SK-N-MC (cell line): Measurements from ENCODE around the gene VAV1.
"Not testable (repeated sequence)": the region's sequence is repeated elsewhere in the genome, so short reads cannot be mapped to it uniquely, and the experiment has no call there.

Source experiments
- DNase-seq: peaks from one replicate; pipeline ENCODE4 v3.0.0-alpha.2; 2011; ENCODE audit warnings: low read depth, low spot score
- H3K27ac ChIP-seq: fragments of 200-600 bp; sonication (generic); 2 replicates; pipeline ENCODE4 v1.5.1; 2016; ENCODE audit warnings: mixed run types
- H3K36me3 ChIP-seq: fragments of 200-600 bp; sonication (generic); 2 replicates; pipeline ENCODE4 v1.6.1; 2017; ENCODE audit warnings: antibody characterized with exemption, low read length, mixed read lengths; ENCODE audit not compliant: insufficient read depth
- H3K4me3 ChIP-seq: fragments of 200-600 bp; sonication (generic); 2 replicates; pipeline ENCODE4 v1.5.1; 2016
- H3K9ac ChIP-seq: fragments of 200-600 bp; sonication (generic); 2 replicates; pipeline ENCODE4 v1.8.0; 2017; ENCODE audit warnings: mixed run types, mixed read lengths; ENCODE audit not compliant: insufficient read length
- H3K9me3 ChIP-seq: fragments of 200-600 bp; sonication (generic); 2 replicates; pipeline ENCODE4 v1.6.1; 2017; ENCODE audit warnings: low read depth, mild to moderate bottlenecking, antibody characterized with exemption, low read length, moderate library complexity, mixed read lengths
- EZH2 ChIP-seq: fragments of 200-600 bp; sonication (generic); IDR thresholded peaks from one replicate; pipeline ENCODE4 v1.6.1; 2017; ENCODE audit warnings: antibody characterized with exemption
- FOXP2 ChIP-seq: optimal IDR thresholded peaks from 2 replicates; pipeline ENCODE3; 2011; ENCODE audit warnings: mild to moderate bottlenecking, moderate library complexity; ENCODE audit not compliant: insufficient read depth; ENCODE audit errors: extremely low read length, control extremely low read depth
- POLR2AphosphoS5 ChIP-seq: IDR thresholded peaks from 2 replicates; pipeline ENCODE4 v1.6.1; 2012; ENCODE audit warnings: mild to moderate bottlenecking, low read depth, low read length, borderline replicate concordance

The VAV1 gene

DNA sequence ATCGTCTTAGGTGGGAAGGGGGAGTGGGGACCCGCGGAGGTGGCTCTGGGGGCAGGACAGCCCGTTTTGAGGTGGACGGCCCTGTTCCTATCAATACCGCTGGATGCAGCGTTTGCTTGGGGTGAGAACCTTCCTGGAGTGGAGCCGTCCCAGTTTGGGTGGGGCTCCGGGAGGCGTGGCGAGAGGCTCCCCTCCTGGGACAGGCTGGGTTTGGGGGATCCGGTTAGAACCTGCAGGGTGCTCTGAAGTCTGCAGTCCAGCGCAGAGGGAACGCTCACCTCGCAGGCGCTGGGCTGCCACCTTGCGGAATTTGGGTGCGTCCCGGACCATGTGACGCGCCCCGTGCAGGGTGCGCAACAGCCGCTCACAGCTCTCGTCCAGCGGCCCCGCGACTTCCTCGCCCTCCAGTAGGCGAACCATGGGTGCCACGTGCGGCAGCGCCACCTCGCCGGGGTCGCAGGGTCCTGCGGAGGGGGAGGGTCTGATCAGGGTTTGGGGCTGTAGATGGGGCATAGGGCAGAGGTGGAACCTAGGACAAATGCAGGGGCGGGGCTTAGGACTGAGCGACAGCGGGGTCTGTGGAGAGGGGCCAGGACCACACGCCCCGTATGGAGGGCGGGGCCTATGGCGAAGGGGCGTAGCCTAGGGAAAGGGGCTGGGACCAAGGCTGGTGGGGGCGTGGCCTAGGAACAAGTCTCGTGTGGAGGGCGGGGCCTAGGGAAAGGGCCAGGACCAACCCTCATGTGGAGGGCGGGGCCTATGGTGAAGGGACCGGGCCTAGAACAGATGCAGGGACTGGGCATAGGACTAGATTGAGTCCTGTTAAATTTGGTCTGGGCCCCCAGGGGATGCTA is 19.1 kb upstream of the VAV1 start:
- Histone ChIP-seq H3K9me3 (no peaks in the 10 kb centered on the region), H3K4me3 (peak overlapping the region; percentile 98), H3K27ac (no peak overlapping the region), H3K36me3 (peaks cover 9% of the 10 kb centered on the region; the same call in 1 of the 2 replicates), H3K9ac (peak overlapping the region; percentile 51)
- TF ChIP-seq FOXP2 (no peak), EZH2 (no peak), POLR2AphosphoS5 (peak; percentile 16; the same call in 1 of the 2 replicates)
- DNase-seq, result peak; percentile 74

DNA sequence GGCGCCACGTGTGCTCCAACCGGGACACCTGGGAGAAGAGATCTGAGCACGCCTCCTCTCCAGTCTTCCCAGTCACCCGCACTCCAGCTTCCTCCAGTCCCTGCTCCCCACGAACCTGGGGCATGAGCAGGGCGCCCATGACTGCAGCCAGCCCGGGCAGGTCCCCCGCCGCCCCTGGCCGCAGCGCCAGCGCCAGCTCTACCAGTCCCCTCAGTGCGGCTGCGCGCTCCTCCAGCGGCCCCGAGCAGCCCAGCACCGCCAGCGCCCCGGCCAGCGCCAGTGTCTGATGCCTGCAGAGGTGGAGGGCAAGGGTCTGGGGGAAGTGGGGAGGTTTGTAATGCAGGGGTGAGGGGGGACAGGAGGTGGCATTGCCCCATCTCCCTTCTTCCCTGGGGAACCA is 18.4 kb upstream of the VAV1 start:
- Histone ChIP-seq H3K36me3 (peaks cover 5% of the 10 kb centered on the region; the same call in 1 of the 2 replicates), H3K9me3 (no peaks in the 10 kb centered on the region), H3K27ac (no peak overlapping the region), H3K9ac (no peak overlapping the region), H3K4me3 (peak overlapping the region; percentile 98)
- DNase-seq, result no peak
- TF ChIP-seq POLR2AphosphoS5 (no peak), FOXP2 (no peak)

GRCh38 chr19:6754653-6755463 is 17.6 kb upstream of the VAV1 start:
- no peaks in the 10 kb centered on the region for H3K9me3 ChIP-seq
- no peaks in the 10 kb centered on the region; the same call in 1 of the 2 replicates for H3K36me3 ChIP-seq
- H3K4me3 ChIP-seq, result no peak overlapping the region
- no peak for DNase-seq
- H3K27ac ChIP-seq, result no peak overlapping the region
- no peak for TF ChIP-seq POLR2AphosphoS5
- no peak for TF ChIP-seq FOXP2
- no peak for TF ChIP-seq EZH2
- no peak overlapping the region for H3K9ac ChIP-seq

- TF ChIP-seq POLR2AphosphoS5 (no peak), FOXP2 (no peak), EZH2 (no peak)
- Histone ChIP-seq H3K36me3 (no peaks in the 10 kb centered on the region), H3K9me3 (no peaks in the 10 kb centered on the region), H3K4me3 (no peak overlapping the region), H3K9ac (no peak overlapping the region), H3K27ac (no peak overlapping the region)
- DNase-seq, result no peak
Measured at GRCh38 chr19:6760606-6761005, 11.9 kb upstream of the VAV1 start.

DNA sequence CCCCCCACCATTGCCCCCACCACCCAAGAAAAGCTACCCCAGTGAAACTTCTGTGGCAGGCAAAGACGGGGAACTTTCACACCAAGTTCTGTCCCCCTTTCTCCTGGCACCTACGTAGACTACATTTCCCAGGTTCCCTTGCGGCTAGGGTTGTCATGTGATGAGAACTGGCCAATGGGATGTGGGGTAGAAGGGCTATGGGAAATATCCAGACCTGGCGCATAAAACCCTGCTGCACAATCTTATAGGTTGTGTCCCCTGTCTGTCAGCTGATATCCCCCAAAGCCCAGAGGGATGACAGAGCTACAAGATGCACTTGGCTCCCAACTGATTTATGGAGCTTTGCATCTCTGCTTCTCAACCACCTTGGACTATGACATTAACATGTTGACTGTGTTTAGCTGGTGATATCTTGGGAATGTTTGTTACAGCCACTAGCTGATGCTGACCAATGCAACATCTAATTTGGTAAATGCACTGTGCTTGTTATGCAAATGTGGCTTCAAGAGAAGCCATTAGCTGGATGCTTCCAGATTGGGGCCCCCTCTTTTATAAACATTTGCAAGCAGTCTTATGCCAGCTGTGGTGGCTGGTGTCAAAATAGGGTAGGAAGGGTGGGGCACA is 11.3 kb upstream of the VAV1 start:
- TF ChIP-seq POLR2AphosphoS5 (no peak), FOXP2 (no peak), EZH2 (no peak)
- no peak overlapping the region for H3K4me3 ChIP-seq
- DNase-seq, result no peak

DNA sequence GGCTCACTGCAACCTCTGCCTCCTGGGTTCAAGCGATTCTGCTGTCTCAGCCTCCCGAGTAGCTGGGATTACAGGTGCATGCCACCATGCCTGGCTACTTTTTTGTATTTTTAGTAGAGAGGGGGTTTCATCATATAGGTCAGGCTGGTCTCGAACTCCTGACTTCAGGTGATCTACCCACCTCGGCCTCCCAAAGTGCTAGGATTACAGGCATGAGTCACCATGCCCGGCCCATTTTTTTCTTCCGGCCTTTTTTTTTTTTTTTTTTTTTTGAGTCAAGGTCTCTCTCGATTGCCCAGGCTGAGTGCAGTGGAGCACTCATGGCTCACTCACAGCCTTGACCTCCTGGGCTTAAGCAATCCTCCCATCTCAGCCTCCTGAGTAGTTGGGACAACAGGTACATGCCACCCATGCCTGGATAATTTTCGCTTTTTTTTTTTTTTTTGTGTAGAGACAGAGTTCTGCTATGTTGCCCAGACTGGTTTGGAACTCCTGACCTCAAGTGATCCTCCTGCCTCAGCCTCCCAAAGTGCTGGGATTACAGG is 10.2 kb upstream of the VAV1 start:
- H3K9me3 ChIP-seq, H3K9ac ChIP-seq, H3K36me3 ChIP-seq, DNase-seq, H3K27ac ChIP-seq, H3K4me3 ChIP-seq: not testable (repeated sequence)

More for the DNA sequence above, 11.3 kb upstream of the VAV1 start:
- Histone ChIP-seq H3K9me3 (no peaks in the 10 kb centered on the region), H3K9ac (no peak overlapping the region), H3K36me3 (no peaks in the 10 kb centered on the region), H3K27ac (no peak overlapping the region)

- Histone ChIP-seq H3K36me3 (no peaks in the 10 kb centered on the region), H3K9me3 (no peaks in the 10 kb centered on the region), H3K9ac (no peak overlapping the region), H3K27ac (no peak overlapping the region), H3K4me3 (no peak overlapping the region)
- TF ChIP-seq EZH2, result no peak
- no peak for TF ChIP-seq POLR2AphosphoS5
- no peak for TF ChIP-seq FOXP2
- DNase-seq, result no peak
Measured at GRCh38 chr19:6765738-6766356, 6.7 kb upstream of the VAV1 start.
